K562 (cell line): ENCODE measurements around the gene COL4A4. TPM values are rescaled to one million over a fixed set of nuclear protein-coding genes. Genes with fewer than 3 reads are reported as not detected.

ENCODE experiments used
- ATAC-seq: fragments of 200-7000 bp; cut with Tn5 transposase; 3 replicates; pipeline ENCODE4 v1.9.1; 2020; ENCODE audit warnings: moderate library complexity
- BruUV-seq: library from RNA; stranded (reverse); fragments of 400-500 nt; replicated peaks from 2 replicates; lab custom pipeline; 2021; lab: Mats Ljungman, UMichigan
- CTCF ChIA-PET: fragments of 300-600 bp; formaldehyde crosslinking; extraction: SDS; loops from one replicate; lab custom pipeline; 2021; ENCODE audit warnings: low intra/inter-chr PET ratio; lab: Yijun Ruan, JAX
- POLR2A ChIA-PET: fragments of 300-600, 350-650 bp; sonication (Branson Sonifier 250); formaldehyde crosslinking; extraction: SDS; loops from one replicate; lab custom pipeline; 2021; ENCODE audit warnings: antibody characterized with exemption, inconsistent platforms; lab: Yijun Ruan, JAX
- DNase-seq, 4 experiments: peaks; one replicate each; pipeline versions ENCODE4 v3.0.0 to v3.0.0-alpha.2; 2011 to 2018; ENCODE audit warnings: low spot score in 3 of 4, mixed read lengths in 3 of 4; ENCODE audit errors: extremely low read depth in 1 of 4
- FAIRE-seq: peaks from 2 replicates; lab custom pipeline; 2011; peaks lifted over from hg19 to GRCh38; lab: Jason Lieb, UNC
- H2AFZ ChIP-seq: 2 replicates; pipeline ENCODE4 v1.6.0; 2011; ENCODE audit warnings: low read depth, low read length, control low read depth, inconsistent platforms
- H3K27ac ChIP-seq: fragments of 200-600 bp; 3 replicates; pipeline ENCODE4 v1.8.0; 2011; ENCODE audit warnings: low read depth, mild to moderate bottlenecking, control low read depth, inconsistent platforms, low read length, moderate library complexity, mixed read lengths; ENCODE audit errors: extremely low read depth
- H3K27me3 ChIP-seq, 2 experiments: fragments of 300-600 bp in 1 of 2; 2 replicates in 1 of 2; 3 replicates in 1 of 2; pipeline versions ENCODE4 v1.6.0 to v1.8.0; 2011; ENCODE audit warnings: inconsistent platforms in 2 of 2, low read length in 2 of 2, mild to moderate bottlenecking in 1 of 2, mixed read lengths in 1 of 2, moderate library complexity in 1 of 2; ENCODE audit not compliant: control insufficient read depth in 2 of 2, insufficient read depth in 2 of 2
- H3K36me3 ChIP-seq: fragments of 300-600 bp; 3 replicates; pipeline ENCODE4 v1.8.0; 2011; ENCODE audit warnings: mild to moderate bottlenecking, low read length, inconsistent platforms; ENCODE audit not compliant: control insufficient read depth, insufficient read depth
- H3K4me1 ChIP-seq, 2 experiments: fragments of 200-600 bp in 1 of 2; replicated peaks in 1 of 2; 2 replicates in 1 of 2; 3 replicates in 1 of 2; pipeline versions ENCODE4 v1.5.1 to v1.8.0; 2011; ENCODE audit warnings: inconsistent platforms in 2 of 2, low read length in 2 of 2, mild to moderate bottlenecking in 1 of 2, mixed read lengths in 1 of 2, moderate library complexity in 1 of 2; ENCODE audit not compliant: control insufficient read depth in 2 of 2, insufficient read depth in 2 of 2
- H3K4me2 ChIP-seq: 2 replicates; pipeline ENCODE4 v1.6.1; 2011; ENCODE audit warnings: low read length, control low read depth, inconsistent platforms, mixed read lengths; ENCODE audit not compliant: insufficient read depth
- H3K4me3 ChIP-seq: fragments of 200-600 bp; sonication (generic), shearing (Covaris generic); 2 replicates; pipeline ENCODE4 v1.5.1; 2016; ENCODE audit warnings: control low read depth, inconsistent platforms
- H3K79me2 ChIP-seq: fragments of 200-600 bp; 3 replicates; pipeline ENCODE4 v1.8.0; 2011; ENCODE audit warnings: low read length, inconsistent platforms; ENCODE audit not compliant: control insufficient read depth, insufficient read depth
- H3K9ac ChIP-seq, 2 experiments: 2 replicates each; pipeline versions ENCODE4 v1.6.0 to v1.6.1; 2011; ENCODE audit warnings: low read depth in 2 of 2, low read length in 2 of 2, control low read depth in 1 of 2, inconsistent platforms in 1 of 2, mild to moderate bottlenecking in 1 of 2, mixed read lengths in 1 of 2; ENCODE audit not compliant: insufficient read depth in 1 of 2
- H3K9me1 ChIP-seq: one replicate; pipeline ENCODE4 v1.6.0; 2011; ENCODE audit warnings: inconsistent platforms, mild to moderate bottlenecking, low read length, moderate library complexity; ENCODE audit not compliant: control insufficient read depth, insufficient read depth
- H3K9me3 ChIP-seq: replicated peaks from 2 replicates; pipeline ENCODE4 v1.5.1; 2011; ENCODE audit warnings: low read depth, low read length, inconsistent platforms; ENCODE audit not compliant: control insufficient read depth, insufficient read depth
- H4K20me1 ChIP-seq: replicated peaks from 2 replicates; pipeline ENCODE4 v1.6.1; 2011; ENCODE audit warnings: low read length, inconsistent platforms, mixed read lengths; ENCODE audit not compliant: control insufficient read depth, insufficient read depth
- RAD51 ChIP-seq: fragments of 450-650 bp; IDR thresholded peaks from 2 replicates; pipeline ENCODE4 v1.7.1; 2016; ENCODE audit warnings: low read depth, mild to moderate bottlenecking, borderline replicate concordance
- U2AF1 ChIP-seq: fragments of 200-400 bp; formaldehyde crosslinking; optimal IDR thresholded peaks from 2 replicates; pipeline ENCODE3; 2017; ENCODE audit warnings: mild to moderate bottlenecking, low read depth, low read length, moderate library complexity
- XRCC3 ChIP-seq: fragments of 450-650 bp; IDR thresholded peaks from 2 replicates; pipeline ENCODE4 v1.6.1; 2017; ENCODE audit warnings: mild to moderate bottlenecking, moderate library complexity
- ZBTB7A ChIP-seq: IDR thresholded peaks from 2 replicates; pipeline ENCODE4 v1.6.1; 2011; ENCODE audit warnings: low read depth, mild to moderate bottlenecking, low read length, moderate library complexity, borderline replicate concordance; ENCODE audit not compliant: control insufficient read depth
- ZNF134 ChIP-seq: fragments of 250-450 bp; sonication (Bioruptor Pico); conservative IDR thresholded peaks from 2 replicates; pipeline ENCODE4 v1.4.0; 2020
- WGBS: fragments of 100-300 bp; shearing (Covaris generic); methylation state at CpG from one replicate; pipeline ENCODE4 v1.1.6; 2016; ENCODE audit warnings: low coverage, mixed read lengths; ENCODE audit not compliant: insufficient coverage; ENCODE audit errors: missing lambda C conversion rate; 5-methylcytosine and 5-hydroxymethylcytosine counted together
- in situ Hi-C: fragments of 300-500 bp; cut with MboI; formaldehyde crosslinking; loops from 4 replicates; pipeline ENCODE4 v1.15.0; 2018; ENCODE audit warnings: inconsistent platforms, mixed read lengths
- intact Hi-C: fragments of 100-400 bp; cut with micrococcal nuclease; formaldehyde crosslinking; loops from 2 replicates; pipeline ENCODE4 v1.14.2; 2022
- polyA plus RNA-seq, 8 experiments: library from polyadenylated mRNA; depleted of rRNA in 4 of 8; stranded (reverse) in 5 of 8; unstranded in 3 of 8; fragments of >200 nt; fragmentation: Nextera tagmentation in 2 of 8; fragmentation: Illumina TruSeq in 1 of 8; extraction: Ambion mirVana in 2 of 8; extraction: Trizol in 1 of 8; gene quantifications; 2 replicates each; pipeline versions ENCODE4 v1.2.1 to v1.2.3, GENCODE V29; 2011 to 2014; ENCODE audit warnings: inconsistent platforms in 1 of 8, missing spikeins in 1 of 8
- total RNA-seq, 7 experiments: library from RNA; depleted of rRNA in 6 of 7; stranded (reverse); fragments of >200 nt in 6 of 7; fragmentation: Illumina TruSeq in 2 of 7; extraction: Trizol in 2 of 7; gene quantifications; 2 replicates each; pipeline versions ENCODE4 v1.2.1 to v1.2.3, GENCODE V29; 2011 to 2021; ENCODE audit warnings: low replicate concordance in 1 of 7
- TF ChIP-seq, protein P1 (sequence below), 2 experiments: IDR thresholded peaks; 2 replicates each; pipeline ENCODE4 v1.6.1; 2012; ENCODE audit warnings: improper control_type of control experiment in 2 of 2, low read depth in 2 of 2, low read length in 2 of 2, borderline replicate concordance in 1 of 2

The COL4A4 gene
- total and polyA plus RNA-seq, 9 of the 15 experiments (the other 6 are each of a cell fraction or from before 2014, with no cell fraction given) = under 0.01 to 0.01 TPM; not detected in 7

DNA sequence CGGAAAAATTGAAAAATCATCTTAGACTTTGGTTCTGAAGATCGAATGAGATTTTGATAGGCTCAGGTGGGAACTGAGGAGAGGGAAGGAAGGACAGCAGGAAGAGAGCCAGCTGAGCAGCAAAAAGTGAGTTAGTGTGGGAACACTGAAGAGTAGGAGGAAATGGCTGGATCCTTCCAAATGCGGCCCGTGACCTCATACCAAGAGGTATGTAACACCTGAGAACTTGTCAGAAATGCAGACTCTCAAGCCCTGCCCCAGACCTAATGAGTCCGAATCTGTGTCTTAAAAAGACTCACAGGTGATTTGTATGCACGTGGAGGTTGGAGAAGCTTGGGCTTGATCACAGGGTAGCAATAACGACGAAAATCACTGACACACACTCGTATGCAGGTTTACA, 42.4 kb upstream of the COL4A4 start:
- in situ Hi-C loops (no loop called here), intact Hi-C loops (no loop called here)
- H4K20me1 ChIP-seq = no peaks in the 10 kb centered on the region
- H3K9me1 ChIP-seq = no peaks in the 10 kb centered on the region
- ChIA-PET POLR2A (no interaction called here), CTCF (no interaction called here)
- H3K9ac ChIP-seq = no peak overlapping the region
- BruUV-seq = no TSS peak
- no peak for TF ChIP-seq U2AF1
- TF ChIP-seq RAD51 = no peak
- no peak for TF ChIP-seq ZNF134
- no peak for TF ChIP-seq ZBTB7A
- TF ChIP-seq XRCC3 = no peak
- TF ChIP-seq, protein P1, sequence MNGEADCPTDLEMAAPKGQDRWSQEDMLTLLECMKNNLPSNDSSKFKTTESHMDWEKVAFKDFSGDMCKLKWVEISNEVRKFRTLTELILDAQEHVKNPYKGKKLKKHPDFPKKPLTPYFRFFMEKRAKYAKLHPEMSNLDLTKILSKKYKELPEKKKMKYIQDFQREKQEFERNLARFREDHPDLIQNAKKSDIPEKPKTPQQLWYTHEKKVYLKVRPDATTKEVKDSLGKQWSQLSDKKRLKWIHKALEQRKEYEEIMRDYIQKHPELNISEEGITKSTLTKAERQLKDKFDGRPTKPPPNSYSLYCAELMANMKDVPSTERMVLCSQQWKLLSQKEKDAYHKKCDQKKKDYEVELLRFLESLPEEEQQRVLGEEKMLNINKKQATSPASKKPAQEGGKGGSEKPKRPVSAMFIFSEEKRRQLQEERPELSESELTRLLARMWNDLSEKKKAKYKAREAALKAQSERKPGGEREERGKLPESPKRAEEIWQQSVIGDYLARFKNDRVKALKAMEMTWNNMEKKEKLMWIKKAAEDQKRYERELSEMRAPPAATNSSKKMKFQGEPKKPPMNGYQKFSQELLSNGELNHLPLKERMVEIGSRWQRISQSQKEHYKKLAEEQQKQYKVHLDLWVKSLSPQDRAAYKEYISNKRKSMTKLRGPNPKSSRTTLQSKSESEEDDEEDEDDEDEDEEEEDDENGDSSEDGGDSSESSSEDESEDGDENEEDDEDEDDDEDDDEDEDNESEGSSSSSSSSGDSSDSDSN (IDR thresholded peaks at IDR 0.05; ENCODE audit: borderline replicate concordance in 1 of 2, low read depth in 2 of 2, low read length in 2 of 2) = no peak
- no peak for FAIRE-seq
- 1% methylated on average over 8 of the region's 9 CpGs for WGBS
- no peak overlapping the region for H3K27ac ChIP-seq
- no peaks in the 10 kb centered on the region for H3K27me3 ChIP-seq
- no peaks in the 10 kb centered on the region for H3K79me2 ChIP-seq
- no peaks in the 10 kb centered on the region for H3K4me1 ChIP-seq
- no peak for ATAC-seq
- no peak overlapping the region for H3K4me2 ChIP-seq
- H3K9me3 ChIP-seq = no peaks in the 10 kb centered on the region
- H3K4me3 ChIP-seq = no peak overlapping the region
- H3K36me3 ChIP-seq = no peaks in the 10 kb centered on the region
- DNase-seq = no peak
- no peak overlapping the region for H2AFZ ChIP-seq
